Measurements from ENCODE around the gene ATF7IP.
A peak's percentile ranks its signal among the peaks of the same experiment; 100 is the strongest.
"Not testable (repeated sequence)": the region's sequence is repeated elsewhere in the genome, so short reads cannot be mapped to it uniquely, and the experiment has no call there.

Gene ATF7IP

GRCh38 chr12:14365294-14366208 is at the start of gene ATF7IP:
ATF7IP (plus strand) TSS chr12:14365682; CDS start chr12:14423916, 58,234 bp downstream.
- H3K4me3 ChIP-seq (ENCODE audit: low read depth, low read length) = peak within 1 kb of the TSS; percentile 71
- TF ChIP-seq, protein P1, sequence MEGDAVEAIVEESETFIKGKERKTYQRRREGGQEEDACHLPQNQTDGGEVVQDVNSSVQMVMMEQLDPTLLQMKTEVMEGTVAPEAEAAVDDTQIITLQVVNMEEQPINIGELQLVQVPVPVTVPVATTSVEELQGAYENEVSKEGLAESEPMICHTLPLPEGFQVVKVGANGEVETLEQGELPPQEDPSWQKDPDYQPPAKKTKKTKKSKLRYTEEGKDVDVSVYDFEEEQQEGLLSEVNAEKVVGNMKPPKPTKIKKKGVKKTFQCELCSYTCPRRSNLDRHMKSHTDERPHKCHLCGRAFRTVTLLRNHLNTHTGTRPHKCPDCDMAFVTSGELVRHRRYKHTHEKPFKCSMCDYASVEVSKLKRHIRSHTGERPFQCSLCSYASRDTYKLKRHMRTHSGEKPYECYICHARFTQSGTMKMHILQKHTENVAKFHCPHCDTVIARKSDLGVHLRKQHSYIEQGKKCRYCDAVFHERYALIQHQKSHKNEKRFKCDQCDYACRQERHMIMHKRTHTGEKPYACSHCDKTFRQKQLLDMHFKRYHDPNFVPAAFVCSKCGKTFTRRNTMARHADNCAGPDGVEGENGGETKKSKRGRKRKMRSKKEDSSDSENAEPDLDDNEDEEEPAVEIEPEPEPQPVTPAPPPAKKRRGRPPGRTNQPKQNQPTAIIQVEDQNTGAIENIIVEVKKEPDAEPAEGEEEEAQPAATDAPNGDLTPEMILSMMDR (IDR thresholded peaks at IDR 0.05; ENCODE audit: control insufficient read depth, extremely low read depth, insufficient read depth) = peak; percentile 61
- DNase-seq (ENCODE audit: low read depth) = peak; percentile 96

- no peak overlapping the region for H3K4me3 ChIP-seq (ENCODE audit: low read depth, low read length)
- no peak for DNase-seq (ENCODE audit: low read depth)
- TF ChIP-seq, protein P1 (IDR thresholded peaks at IDR 0.05; ENCODE audit: control insufficient read depth, extremely low read depth, insufficient read depth) = no peak
Measured at GRCh38 chr12:14317362-14318146, 47.9 kb upstream of the ATF7IP start.

DNA sequence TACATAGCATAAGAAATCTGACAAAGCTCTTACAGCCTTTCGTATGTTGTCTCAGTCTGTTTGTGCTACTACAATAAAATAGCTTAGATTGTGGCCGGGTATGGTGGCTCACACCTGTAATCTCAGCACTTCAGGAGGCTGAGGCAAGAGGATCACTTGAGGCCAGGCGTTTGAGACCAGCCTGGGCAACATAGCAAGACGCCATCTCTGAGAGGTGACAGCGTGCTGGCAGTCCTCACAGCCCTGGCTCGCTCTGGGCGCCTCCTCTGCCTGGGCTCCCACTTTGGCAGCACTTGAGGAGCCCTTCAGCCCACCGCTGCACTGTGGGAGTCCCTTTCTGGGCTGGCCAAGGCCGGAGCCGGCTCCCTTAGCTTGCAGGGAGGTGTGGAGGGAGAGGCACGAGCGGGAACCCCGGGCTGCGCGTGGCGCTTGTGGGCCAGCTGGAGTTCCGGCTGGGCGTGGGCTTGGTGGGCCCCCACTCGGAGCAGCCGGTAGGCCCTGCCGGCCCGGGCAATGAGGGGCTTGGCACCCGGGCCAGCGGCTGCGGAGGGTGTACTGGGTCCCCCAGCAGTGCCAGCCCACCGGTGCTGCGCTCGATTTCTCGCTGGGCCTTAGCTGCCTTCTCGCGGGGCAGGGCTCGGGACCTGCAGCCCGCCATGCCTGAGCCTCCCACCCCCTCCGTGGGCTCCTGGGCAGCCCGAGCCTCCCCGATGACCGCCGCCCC is 45.6 kb upstream of the ATF7IP start:
- not testable (repeated sequence) for DNase-seq (ENCODE audit: low read depth); H3K4me3 ChIP-seq (ENCODE audit: low read depth, low read length)

GRCh38 chr12:14322403-14322802 is 43.1 kb upstream of the ATF7IP start:
- no peak for DNase-seq (ENCODE audit: low read depth)

DNA sequence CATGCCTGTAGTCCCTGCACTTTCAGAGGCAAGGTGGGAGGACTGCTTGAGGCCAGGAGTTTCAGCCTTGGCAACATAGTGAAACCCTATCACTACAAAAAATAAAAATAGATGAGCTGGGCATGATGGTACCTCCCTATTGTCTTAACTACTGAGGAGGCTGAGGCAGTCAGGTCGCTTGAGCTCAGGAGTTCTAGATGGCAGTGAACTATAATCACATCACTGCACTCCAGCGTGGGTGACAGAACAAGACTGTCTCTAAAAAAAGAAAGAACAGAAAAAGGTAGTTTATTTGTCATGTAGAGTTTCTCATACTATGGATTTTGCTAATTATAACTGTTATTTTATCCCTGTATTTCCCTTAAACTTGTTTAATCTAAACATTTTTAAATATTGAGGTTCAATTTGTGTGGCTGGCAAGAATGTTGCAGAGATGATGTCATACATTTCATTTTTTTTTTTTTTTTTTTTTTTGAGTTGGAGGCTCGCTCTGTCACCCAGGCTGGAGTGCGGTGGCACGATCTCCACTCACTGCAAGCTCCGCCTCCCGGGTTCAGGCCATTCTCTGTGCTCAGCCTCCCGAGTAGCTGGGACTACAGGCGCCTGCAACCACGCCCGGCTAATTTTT is 39.7 kb upstream of the ATF7IP start:
- DNase-seq (ENCODE audit: low read depth) = no peak
- TF ChIP-seq, protein P1 (IDR thresholded peaks at IDR 0.05; ENCODE audit: control insufficient read depth, extremely low read depth, insufficient read depth) = no peak
- no peak overlapping the region for H3K4me3 ChIP-seq (ENCODE audit: low read depth, low read length)

More at GRCh38 chr12:14322403-14322802, 43.1 kb upstream of the ATF7IP start:
- no peak overlapping the region for H3K4me3 ChIP-seq (ENCODE audit: low read depth, low read length)
- TF ChIP-seq, protein P1 (IDR thresholded peaks at IDR 0.05; ENCODE audit: control insufficient read depth, extremely low read depth, insufficient read depth) = no peak

DNA sequence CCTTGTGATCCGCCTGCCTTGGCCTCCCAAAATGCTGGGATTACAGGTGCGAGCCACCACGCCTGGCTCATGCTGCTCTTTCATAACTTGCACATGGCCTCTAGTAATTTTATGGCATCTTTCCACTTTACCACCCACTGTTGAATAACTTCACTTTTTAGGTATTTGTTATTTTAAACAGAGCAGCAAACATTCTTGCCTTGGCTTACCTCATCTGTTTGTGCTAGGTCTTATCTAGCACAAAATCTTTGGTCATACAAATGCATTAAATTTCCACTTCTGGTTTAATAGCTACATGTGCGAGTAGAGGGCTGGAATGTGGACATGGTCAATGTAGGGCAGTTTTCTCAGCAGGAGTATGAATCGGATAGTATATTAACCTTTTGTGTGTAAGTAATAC is 38.8 kb upstream of the ATF7IP start:
- TF ChIP-seq, protein P1 (IDR thresholded peaks at IDR 0.05; ENCODE audit: control insufficient read depth, extremely low read depth, insufficient read depth) = no peak
- H3K4me3 ChIP-seq (ENCODE audit: low read depth, low read length) = no peak overlapping the region
- no peak for DNase-seq (ENCODE audit: low read depth)

All from LNCaP clone FGC (cell line).